Kidney (tissue), 14 donors: ENCODE results near the gene KLHL22. TPM values are rescaled to one million over a fixed set of nuclear protein-coding genes. Genes with fewer than 3 reads are reported as not detected.
A peak's percentile ranks its signal among the peaks of the same experiment; 100 is the strongest.

Experiments used
- DNase-seq, 5 donors: peaks; one replicate each; pipeline ENCODE4 v3.0.0-alpha.2; 2013 to 2020
- FAIRE-seq: peaks from 2 replicates; lab custom pipeline; 2012; peaks lifted over from hg19 to GRCh38; lab: Jason Lieb, UNC
- H3K27ac ChIP-seq, 2 donors: one replicate each; pipeline ENCODE4 v1.7.0; 2013; ENCODE audit warnings: low read depth in 2 of 2, low read length in 2 of 2, inconsistent platforms in 1 of 2
- H3K27me3 ChIP-seq: one replicate; pipeline ENCODE4 v1.7.1; 2013; ENCODE audit warnings: low read length, inconsistent platforms; ENCODE audit not compliant: control insufficient read depth, insufficient read depth
- H3K36me3 ChIP-seq, 3 donors: one replicate each; pipeline versions ENCODE4 v1.7.0 to v1.7.1; 2013; ENCODE audit warnings: low read length in 3 of 3, control low read depth in 1 of 3, inconsistent platforms in 1 of 3; ENCODE audit not compliant: insufficient read depth in 3 of 3, control insufficient read depth in 2 of 3
- H3K4me1 ChIP-seq, 3 donors: one replicate each; pipeline versions ENCODE4 v1.7.0 to v1.7.1; 2013; ENCODE audit warnings: low read length in 3 of 3, inconsistent platforms in 1 of 3, low read depth in 1 of 3; ENCODE audit not compliant: control insufficient read depth in 2 of 3, insufficient read depth in 2 of 3
- H3K4me3 ChIP-seq, 3 donors: one replicate each; pipeline versions ENCODE4 v1.7.0 to v1.8.1; 2013; ENCODE audit warnings: low read length in 3 of 3, control low read depth in 1 of 3, inconsistent platforms in 1 of 3
- H3K9ac ChIP-seq, 3 donors: one replicate each; pipeline versions ENCODE4 v1.7.0 to v1.7.1; 2013; ENCODE audit warnings: low read length in 3 of 3, control low read depth in 1 of 3, inconsistent platforms in 1 of 3
- H3K9me3 ChIP-seq, 3 donors: one replicate each; pipeline versions ENCODE4 v1.7.0 to v1.7.1; 2013; ENCODE audit warnings: low read length in 3 of 3, control low read depth in 1 of 3, inconsistent platforms in 1 of 3; ENCODE audit not compliant: control insufficient read depth in 2 of 3, insufficient read depth in 1 of 3
- intact Hi-C: fragments of 100-400 bp; cut with DNase I; formaldehyde crosslinking; loops from one replicate; pipeline ENCODE4 v1.11.1; 2022
- polyA plus RNA-seq: library from polyadenylated mRNA; stranded (reverse); fragments of 350-450 nt; fragmentation: Illumina TruSeq; extraction: RNeasy Lipid Tissue Mini Kit (QIAGEN cat#74804); gene quantifications from one replicate; pipeline ENCODE4 v1.2.3, GENCODE V29; 2014; ENCODE audit warnings: low read depth, low replicate concordance; ENCODE audit not compliant: insufficient read depth
- total RNA-seq: library from RNA; stranded (reverse); fragmentation: NEBNext Ultra II Directional; extraction: Animal tissue kit (Norgen Biotek cat#: 25700); gene quantifications from one replicate; pipeline ENCODE4 v1.2.1, GENCODE V29; 2021
- TF ChIP-seq, protein P1 (sequence below): IDR thresholded peaks from 3 replicates; pipeline ENCODE4 v1.5.1; 2012; ENCODE audit warnings: mild to moderate bottlenecking, moderate library complexity, borderline replicate concordance; ENCODE audit not compliant: insufficient read depth; ENCODE audit errors: extremely low read depth
- donor health status: control.
- donor health status: control.
- donor health status: control.
- donor health status: control.
- donor health status: control.
- donor health status: DM: yes; HTN: yes; CAD: no.
- donor health status: Normal renal cell carcinoma (clear cell type).

KLHL22 gene
- total and polyA plus RNA-seq, 2 donors from 2014 or later = 22.4 to 24.3 TPM

DNA sequence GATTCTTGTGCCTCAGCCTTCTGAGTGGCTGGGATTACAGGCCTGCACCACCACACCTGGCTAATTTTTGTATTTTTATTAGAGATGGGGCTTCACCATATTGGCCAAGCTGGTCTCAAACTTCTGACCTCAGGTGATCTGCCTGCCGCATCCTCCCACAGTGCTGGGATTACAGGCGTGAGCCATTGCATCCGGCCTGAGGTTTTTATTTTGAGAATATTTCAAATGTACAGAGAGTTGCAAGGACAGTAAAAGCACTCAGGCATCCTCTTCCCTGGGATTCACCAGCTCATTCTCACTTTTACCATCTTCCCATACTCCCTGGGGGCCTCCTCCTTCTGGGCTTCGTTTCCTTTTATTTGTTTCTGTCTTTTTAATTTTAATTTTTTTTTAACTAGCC, 24.0 kb upstream of the KLHL22 start:
- FAIRE-seq (no peak), DNase-seq (peak in 1 of 5 donors; percentile 2)
- TF ChIP-seq, protein P1, sequence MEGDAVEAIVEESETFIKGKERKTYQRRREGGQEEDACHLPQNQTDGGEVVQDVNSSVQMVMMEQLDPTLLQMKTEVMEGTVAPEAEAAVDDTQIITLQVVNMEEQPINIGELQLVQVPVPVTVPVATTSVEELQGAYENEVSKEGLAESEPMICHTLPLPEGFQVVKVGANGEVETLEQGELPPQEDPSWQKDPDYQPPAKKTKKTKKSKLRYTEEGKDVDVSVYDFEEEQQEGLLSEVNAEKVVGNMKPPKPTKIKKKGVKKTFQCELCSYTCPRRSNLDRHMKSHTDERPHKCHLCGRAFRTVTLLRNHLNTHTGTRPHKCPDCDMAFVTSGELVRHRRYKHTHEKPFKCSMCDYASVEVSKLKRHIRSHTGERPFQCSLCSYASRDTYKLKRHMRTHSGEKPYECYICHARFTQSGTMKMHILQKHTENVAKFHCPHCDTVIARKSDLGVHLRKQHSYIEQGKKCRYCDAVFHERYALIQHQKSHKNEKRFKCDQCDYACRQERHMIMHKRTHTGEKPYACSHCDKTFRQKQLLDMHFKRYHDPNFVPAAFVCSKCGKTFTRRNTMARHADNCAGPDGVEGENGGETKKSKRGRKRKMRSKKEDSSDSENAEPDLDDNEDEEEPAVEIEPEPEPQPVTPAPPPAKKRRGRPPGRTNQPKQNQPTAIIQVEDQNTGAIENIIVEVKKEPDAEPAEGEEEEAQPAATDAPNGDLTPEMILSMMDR = no peak
- Histone ChIP-seq H3K9me3 (no peaks in the 10 kb centered on the region), H3K27me3 (no peaks in the 10 kb centered on the region), H3K27ac (no peak overlapping the region), H3K9ac (no peak overlapping the region), H3K4me3 (no peak overlapping the region), H3K4me1 (peaks cover 0 to 11% (median 0%) of the 10 kb centered on the region in 3 donors), H3K36me3 (peaks cover 0 to 4% (median 3%) of the 10 kb centered on the region in 3 donors)
- intact Hi-C loops = no loop called here

DNA sequence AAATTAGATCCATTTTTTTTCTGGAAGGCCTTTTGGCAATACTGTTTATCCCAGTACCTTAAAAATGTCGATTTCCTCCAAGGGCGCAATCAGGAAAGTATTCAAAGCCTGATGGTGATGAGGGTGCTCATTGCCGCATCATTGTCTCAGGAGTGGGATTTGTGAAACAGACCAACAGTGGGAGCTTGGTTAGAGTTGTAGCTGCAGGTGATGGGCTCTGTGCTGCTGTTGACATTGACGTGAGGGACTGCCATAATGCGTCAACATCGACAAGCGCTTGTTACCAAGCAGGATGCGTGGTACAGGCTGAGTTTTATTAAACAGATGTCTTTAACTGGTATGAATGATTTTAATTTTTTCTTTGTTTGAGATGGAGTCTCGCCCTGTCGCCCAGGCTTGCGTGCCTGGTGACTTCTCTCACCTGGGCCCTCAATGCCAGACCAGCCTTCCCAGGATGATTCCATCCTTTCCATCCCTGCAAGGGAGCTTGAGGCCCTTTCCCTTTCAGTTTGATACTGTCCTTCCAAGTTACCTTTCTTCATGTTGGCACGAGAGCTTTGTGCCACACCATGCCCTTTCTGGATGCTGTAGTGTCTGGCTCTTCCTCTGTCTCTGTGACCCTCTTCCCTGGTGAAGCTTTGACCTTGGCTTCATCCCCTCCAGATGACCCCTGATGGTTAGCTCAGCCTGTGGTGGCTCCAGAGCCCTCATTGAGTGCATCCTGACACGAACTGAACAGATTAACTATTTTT, 22.4 kb upstream of the KLHL22 start:
- peak in 1 of 5 donors; percentile 3 for DNase-seq
- intact Hi-C loops = no loop called here
- no peak for FAIRE-seq
- TF ChIP-seq, protein P1 = no peak
- Histone ChIP-seq H3K27me3 (no peaks in the 10 kb centered on the region), H3K4me3 (no peak overlapping the region), H3K9me3 (no peaks in the 10 kb centered on the region), H3K4me1 (peaks cover 0 to 8% (median 0%) of the 10 kb centered on the region in 3 donors), H3K9ac (no peak overlapping the region), H3K36me3 (peaks cover 3 to 4% (median 3%) of the 10 kb centered on the region in 3 donors), H3K27ac (no peak overlapping the region)

DNA sequence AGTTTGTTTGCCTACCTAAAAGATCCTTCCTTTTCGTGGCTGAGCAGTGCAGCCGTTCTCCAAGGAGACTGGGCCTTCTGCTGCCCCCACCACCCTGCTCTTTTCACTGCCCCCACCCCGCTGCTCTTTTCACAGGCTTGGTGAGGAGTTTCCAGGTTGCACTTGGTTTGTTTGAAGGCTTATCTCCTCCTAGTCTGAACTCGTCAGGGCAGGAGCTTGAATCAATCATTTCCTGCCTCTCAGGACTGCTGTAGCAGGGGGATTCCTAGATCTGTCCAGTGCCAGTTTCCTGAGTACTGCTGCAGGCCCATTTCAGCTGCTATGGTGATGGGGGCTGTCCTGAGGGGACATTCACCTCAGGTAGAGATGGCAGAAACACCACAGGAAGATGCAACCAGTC, 21.8 kb upstream of the KLHL22 start:
- no peak for FAIRE-seq
- Histone ChIP-seq H3K9me3 (no peaks in the 10 kb centered on the region), H3K4me3 (no peak overlapping the region), H3K36me3 (peaks cover 3 to 4% (median 3%) of the 10 kb centered on the region in 3 donors), H3K4me1 (peaks cover 0 to 5% (median 0%) of the 10 kb centered on the region in 3 donors), H3K9ac (no peak overlapping the region), H3K27ac (no peak overlapping the region), H3K27me3 (no peaks in the 10 kb centered on the region)
- peak in 1 of 5 donors; percentile 36 for DNase-seq
- intact Hi-C loops = no loop called here
- TF ChIP-seq, protein P1 = no peak
